Activated naive CD4-positive, alpha-beta T cell (primary cell): ENCODE data around the gene EARS2.
"Not testable (repeated sequence)": the region's sequence is repeated elsewhere in the genome, so short reads cannot be mapped to it uniquely, and the experiment has no call there.

Source experiments
- DNase-seq, 4 experiments: peaks; one replicate each; lab custom pipeline; 2025; lab: John Stamatoyannopoulos, UW

EARS2 gene

DNA sequence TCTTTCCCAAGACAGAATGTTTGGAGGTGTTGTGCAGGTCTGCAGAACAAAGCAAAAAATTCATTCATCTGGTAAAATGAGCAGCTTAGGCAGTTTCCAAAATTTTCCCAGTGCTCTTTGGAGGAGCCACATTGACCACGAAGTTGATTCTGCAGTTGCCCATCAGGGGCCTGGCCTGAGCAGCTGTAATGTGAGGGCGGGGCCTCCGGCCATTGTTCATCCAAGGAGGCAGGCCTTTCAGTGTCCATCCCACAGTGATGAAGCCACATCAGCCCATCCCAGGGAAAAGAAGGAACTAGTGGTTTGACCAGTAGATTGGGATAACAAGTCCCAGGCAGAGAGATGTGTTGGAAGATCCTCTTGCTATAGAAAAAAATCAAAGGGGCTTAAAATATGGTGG lies 10.5 kb upstream of the EARS2 start:
- no peak for DNase-seq

DNA sequence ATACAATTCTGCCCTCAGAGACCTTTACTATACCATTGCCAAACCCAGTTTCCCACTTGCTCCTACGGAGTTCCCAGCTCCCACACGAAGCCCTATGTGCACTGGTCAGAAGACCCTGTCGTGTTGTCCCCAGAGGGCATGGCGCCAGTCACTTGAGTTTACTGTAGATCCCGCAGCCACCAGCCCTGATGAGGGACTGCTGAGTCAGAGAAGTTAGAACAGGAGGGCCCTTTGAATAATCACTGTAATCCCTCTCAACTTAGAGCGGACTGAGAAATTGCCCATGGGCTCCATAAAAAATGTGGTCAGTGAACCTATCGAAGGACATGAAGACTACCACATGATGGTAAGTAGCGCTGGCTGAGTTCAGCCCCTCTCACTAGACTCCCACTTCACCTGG lies 9.6 kb upstream of the EARS2 start:
- no peak for DNase-seq

DNA sequence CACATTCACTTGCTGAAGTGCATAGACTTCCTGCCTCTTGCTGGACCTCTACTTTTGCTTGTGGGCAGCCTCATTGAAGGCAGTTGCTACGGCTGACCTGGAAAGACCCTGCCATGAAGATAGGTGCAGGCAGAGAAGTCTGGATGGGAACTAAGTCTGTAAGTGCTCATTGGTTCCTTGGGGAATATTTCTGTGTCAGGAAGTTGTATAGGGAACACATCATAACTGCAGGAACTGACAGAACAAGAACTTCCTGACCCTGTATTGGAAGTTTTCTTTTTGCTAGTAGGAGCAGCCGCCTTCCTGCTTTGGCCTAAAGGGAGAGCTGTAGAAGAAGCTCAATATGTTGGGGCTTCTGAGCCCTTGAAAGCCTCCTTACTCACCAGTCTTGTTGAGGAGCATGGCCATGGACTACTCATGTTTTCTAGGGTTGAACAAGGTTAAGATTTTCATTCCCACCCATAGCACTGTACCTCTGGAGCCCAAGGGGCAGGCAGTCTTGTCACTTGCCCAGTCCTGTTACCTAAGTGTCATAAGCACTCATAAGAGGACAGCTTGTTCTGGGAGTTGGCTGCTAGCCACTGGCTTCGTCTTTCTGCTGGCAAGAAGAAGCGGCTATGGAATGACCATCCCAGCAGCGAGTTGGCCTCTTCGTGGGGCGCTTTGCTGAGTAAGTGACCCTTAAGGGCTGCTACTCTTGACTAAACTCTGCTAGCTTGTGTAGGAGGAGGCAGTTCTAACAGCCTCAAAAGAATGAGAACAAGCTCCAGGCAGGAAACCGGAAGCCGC lies 7.6 kb upstream of the EARS2 start:
- DNase-seq: no peak

DNA sequence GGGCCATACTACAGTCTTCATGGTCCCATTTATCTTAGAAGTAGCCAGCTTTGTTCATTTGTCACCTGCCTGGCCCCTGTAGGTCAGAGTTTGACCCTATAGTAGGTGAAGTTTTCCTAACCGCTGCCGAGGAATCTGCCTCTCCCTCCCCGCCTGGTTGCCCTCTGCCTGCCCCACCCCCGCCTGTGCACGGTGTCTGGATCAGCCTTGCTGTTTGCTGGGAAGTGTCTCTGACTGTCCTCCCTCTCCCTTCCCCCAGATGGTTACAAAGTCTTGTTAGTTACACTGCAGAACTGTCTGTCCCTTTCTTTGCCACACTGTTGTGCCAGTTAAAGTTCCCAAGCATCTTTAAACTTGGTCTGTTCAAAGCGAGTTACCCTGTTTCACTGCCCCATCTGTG lies 6.0 kb upstream of the EARS2 start:
- DNase-seq: no peak

DNA sequence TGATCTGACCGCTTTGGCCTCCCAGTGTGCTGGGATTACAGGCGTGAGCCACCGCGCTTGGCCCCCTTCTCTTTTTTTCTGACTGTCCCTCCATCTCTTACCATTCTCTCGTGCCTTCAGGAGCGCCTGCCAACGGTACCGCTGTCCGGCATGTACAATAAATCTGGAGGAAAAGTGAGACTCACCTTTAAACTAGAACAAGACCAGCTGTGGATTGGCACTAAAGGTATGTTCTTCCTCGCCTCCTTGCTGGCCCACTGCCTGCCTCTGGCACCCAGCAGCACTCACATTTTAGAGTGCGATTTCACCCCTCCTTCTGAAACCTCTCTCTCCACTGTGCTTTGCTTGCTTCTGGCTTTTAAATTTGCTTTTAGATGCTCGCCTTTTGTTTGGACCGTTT lies 5.4 kb upstream of the EARS2 start:
- no peak for DNase-seq

DNA sequence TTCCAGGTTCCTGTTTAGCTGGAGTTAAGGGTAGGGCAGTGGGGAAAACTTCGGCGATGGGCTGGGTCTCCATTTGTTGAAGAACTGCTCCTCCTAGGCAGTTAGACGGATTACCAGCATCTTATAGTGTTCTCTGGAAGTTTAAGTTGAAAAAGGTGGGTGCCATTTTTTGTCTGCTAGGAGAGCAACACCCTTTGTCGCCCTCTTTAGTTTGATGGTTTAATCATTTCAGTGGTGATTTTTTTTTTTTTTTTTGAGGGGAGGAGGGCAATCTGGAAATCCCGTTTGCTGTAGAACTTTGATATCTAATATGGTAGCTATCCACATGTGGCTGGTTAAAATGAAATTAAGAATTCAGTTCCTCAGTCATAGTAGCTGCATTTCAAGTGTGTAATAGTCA lies 4.4 kb upstream of the EARS2 start:
- DNase-seq: no peak

DNA sequence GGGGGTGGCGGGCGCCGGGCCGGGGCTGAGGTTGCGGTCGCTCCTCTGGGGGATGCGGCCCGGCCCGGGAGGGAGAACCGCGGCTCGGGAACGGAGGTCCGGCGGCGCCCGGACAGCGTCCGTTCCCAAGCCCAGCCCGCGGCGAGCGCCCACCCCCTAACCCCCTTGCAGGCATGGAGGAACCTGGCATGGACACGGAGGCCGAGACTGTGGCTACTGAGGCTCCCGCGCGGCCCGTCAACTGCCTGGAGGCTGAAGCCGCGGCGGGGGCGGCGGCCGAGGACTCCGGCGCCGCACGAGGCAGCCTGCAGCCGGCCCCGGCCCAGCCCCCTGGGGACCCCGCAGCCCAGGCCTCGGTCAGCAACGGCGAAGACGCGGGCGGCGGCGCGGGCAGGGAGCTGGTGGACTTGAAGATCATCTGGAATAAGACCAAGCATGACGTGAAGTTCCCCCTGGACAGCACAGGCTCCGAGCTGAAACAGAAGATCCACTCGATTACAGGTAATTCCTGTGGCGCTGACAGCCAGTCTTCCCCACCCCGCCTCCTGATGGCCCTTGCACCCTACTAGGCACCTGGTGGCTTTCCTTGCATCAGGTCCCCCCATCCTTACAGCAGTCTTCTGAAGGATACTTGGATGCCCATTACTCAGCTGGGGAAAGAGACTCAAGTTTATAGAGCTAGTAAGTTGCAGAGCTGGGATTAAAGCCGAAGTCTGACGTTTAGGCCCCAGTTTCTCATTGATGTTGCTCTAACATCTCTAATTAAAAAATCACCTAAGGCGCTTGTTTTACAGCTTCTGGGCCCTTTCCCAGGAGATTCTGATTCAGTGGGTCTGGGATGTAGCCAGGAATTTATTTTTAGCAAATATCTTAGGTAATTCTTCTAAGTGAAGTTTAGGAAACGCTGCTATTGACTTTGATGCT lies 891 bp upstream of the EARS2 start:
- DNase-seq: peak in 3 of 4 experiments; percentile 3 to 27 (median 18)

DNA sequence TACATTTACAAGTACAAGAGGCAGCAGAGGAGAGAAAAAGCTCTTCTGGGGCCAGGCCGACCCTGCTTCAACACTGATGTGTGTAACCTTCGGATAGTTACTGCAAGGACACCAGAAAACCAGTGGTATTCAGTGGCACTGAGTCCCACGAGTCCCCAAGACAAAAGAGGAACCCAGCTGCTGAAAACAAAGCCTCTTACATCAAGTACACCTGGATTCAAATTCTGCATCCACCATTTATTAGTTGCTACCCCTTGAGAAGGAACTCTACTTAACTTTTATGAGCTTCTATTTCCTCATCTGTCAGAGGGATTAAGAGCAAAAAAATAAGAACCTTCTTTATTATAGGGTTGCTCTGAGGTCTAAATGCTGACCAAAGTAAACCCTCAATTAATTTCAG lies 2.6 kb downstream of the EARS2 start:
- DNase-seq: no peak

DNA sequence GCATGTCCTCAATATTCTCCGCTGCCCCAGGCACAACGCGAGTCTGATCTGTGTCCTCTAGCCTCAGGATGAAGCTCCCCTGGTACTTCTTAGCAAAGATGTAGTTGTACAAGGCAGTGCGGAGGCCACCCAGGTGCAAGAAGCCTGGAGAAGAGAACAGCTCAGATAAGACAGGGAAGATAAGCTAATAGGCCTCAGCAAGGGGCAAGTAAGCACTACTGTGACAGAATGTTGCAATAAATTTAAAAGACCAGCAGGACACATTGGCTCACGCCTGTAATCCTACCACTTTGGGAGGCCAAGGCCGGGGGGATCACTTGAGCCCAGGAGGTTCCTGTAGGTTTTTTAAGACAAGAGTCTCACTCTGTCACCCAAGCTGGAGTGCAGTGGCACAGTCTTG lies 5.0 kb downstream of the EARS2 start:
- no peak for DNase-seq

DNA sequence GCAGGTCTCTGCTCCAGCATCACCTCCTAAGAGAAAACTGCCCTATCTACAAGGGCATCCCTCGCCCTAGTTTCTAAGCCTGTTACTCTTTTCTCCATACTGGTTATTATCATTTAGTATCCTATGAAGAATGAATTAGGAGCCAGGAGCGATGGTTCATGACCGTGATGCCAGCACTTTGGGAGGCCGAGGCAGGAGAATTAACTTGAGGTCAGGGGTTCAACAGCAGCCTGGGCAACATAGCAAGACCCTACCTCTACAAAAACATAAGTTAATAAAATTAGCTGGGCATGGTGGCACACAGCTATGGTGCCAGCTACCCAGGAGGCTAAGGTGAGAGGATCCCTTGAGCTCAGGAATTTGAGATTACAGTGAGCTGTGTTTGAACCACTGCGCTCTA lies 7.2 kb downstream of the EARS2 start:
- no peak for DNase-seq

DNA sequence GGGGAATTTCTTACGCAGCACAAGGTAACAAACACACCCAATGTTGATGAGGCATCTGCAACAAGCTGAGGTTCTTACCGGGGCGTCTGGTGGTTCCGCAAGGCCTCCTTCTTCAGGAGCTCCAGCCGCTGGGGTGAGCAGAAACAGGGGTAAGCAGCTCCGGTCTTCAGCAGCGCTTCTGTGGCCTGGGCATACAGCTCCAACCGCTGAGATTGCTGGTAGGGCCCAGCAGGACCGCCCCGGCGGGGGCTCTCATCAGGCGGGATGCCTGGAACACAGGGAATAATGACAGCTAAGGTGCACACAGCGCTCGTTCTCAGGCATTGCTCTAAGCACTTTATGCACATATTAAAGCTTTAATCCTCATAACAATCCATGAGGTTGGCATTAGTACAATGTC lies 12.7 kb downstream of the EARS2 start:
- DNase-seq: no peak

DNA sequence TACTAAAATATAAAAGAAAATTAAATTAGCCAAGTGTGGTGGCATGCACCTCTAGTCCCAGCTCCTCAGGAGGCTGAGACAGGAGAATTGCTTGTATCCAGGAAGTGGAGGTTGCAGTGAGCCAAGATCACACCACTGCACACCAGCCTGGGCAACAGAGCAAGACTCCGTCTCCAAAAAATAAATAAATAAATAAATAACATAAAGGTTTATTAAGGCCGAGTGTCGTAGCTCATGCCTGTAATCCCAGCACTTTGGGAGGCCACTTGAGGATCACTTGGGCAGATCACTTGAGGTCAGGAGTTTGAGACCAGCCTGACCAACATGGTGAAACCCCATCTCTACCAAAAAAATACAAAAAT lies 16.4 kb downstream of the EARS2 start:
- not testable (repeated sequence) for DNase-seq

DNA sequence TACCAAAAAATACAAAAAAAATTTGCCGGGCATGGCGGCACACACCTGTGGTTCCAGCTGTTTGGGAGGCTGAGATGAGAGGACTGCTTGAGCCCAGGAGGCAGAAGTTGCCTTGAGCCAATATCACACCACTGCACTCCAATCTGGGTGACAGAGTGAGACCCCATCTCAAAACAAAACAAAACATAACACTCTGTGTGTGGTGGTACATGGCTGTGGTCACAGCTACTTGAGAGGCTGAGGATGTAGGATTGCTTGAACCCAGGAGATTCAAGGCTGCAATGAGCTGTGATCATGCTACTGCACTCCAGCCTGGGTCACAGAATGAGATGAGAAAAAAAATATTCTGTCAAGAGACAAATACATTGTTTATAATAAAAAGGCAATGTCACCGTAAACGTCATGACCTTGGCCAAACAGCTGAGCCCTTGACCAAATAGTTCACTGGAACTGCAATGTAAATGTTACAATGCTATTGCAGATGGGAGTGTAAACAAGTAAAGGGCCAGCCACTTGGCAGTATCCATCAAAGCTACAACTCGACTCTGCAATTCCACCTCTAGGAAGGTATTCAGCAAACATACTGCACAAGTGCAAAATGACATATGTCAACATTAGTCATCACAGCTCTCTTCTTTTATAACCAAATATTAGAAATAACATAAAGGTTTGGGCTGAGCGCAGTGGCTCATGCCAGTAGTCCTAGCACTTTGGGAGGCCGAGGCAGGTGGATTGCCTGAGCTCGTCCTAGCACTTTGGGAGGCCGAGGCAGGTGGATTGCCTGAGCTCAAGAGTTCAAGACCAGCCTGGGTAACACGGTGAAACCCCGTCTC lies 16.9 kb downstream of the EARS2 start:
- no peak for DNase-seq

DNA sequence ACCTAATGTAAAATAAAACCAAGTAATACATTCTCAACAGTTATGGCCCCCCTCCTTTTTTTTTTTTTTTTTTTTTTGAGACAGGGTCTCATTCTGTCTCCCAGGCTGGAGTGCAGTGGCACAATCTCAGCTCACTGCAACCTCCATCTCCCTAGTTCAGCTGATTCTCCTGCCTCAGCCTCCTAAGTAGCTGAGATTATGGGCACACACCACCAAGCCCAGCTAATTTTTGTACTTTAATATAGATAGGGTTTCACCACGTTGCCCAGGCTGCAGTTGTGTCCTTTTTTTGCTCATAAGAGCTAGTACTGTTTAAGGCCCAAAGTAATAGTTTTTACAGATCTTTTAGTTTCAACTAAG lies 18.3 kb downstream of the EARS2 start:
- no peak for DNase-seq

DNA sequence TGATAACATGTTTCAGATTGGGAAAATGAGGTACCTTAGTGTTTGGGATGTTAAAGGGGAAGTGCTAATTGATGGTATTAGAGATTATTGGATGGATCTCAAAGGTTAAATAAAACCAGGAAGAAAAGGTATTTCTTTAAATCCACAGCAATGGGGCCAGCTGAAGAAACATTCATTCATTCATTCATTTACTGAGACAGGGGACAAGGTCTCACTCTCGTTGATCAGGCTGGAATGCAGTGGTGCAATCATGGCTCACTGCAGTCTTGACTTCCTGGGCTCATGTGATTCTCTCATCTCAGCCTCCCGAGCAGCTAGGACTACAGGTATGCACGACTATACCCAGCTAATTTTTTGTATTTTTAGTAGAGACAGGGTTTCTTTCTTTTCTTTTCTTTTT lies 19.8 kb downstream of the EARS2 start:
- no peak for DNase-seq

DNA sequence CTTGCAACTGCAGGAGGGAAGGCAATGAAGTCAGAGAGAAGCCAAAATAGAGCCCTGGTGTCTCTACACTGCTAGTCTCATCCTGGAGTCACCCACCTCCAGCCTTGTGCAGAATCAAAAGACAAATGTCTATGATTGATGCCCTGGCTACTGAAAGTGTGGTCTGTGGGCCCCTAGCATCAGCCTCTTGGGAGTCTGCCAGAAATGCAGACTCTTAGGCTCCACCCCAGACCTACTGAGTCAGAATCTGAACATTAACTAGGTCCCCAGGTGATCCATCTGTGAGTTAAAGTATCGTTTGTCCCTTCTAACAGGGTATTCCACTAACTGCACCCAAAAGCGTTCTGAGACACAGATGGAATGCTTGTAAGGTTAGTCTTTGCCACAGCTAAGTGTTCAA lies 21.2 kb downstream of the EARS2 start:
- no peak for DNase-seq

DNA sequence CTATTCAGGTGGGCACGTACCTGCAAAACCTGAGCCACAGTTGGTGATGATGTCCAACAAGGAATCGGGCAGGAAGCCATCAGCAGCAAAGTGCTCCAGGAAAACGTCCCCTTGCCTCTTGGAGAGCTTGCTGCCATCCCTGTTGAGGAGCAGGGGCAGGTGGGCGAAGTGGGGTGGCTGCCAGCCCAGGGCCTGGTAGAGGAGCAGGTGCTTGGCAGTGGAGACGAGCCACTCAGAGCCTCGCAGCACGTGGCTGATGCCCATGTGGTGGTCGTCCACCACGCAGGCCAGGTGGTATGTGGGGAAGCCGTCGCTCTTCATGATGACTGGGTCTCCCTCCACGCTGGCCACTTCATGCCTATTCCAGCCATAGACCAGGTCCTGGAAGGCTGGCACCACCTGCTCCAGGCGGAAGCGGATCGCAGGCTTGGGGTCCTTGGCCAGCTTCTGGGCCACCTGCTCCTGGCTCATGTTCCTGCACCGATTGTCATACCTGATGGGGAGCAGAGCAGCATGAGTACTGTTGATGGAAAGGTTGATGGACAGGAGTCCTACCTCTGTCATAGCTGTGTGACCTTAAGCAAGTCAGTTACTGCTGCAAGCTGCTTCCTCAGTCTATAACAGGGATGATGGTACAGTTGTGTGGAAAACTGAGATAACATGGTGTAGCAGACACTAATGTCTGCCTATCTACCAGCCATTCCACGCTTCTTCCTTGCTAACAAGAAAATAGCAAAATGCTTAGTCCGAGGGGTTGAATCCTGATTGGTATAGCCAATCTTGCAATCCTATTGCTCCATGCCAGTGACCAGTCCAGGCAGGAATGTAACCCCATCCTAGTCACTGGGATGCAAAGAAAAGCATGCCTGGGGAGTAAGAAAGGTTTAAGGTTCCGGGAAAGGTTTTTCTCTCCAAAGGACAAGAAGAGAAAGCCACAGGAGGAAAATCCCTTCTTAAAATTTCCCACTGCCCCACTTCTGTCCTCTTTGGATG lies 22.0 kb downstream of the EARS2 start:
- no peak for DNase-seq

DNA sequence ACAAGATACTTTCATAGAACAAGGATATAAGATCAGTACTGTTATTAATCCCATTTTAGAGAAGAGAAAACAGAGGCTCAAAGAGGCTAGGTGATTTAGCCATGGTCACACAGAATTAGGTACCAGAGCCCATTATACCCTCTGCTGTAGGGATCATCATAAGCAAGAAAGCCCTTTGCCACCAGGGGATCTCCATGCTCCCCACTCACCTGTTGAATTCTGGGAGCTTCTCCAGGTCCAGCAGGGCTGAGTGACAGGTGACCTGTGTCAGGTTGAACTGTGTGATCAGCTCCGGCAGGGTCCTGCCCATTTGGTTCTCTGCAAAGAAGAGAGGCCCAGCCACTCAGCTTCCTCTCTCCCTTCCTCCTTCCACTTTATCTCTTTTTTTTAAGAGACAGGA lies 24.7 kb downstream of the EARS2 start:
- DNase-seq: no peak

DNA sequence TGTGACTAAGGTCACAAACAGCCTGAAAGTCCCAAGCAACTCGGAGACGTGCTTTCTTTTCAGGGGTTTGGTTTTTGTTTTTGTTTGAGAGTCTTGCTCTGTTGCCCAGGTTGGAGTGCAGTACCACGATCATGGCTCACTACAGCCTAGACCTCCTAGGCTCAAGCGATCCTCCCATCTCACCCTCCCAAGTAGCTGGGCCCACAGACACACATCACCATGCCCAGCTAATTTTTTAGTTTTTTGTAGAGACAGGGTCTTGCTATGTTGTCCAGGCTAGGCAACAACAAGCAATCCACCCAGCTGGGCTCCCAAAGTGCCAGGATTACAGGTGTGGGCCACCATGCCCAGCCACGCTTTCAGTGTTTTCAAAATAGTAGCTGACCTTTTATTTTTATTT lies 27.1 kb downstream of the EARS2 start:
- DNase-seq: no peak

DNA sequence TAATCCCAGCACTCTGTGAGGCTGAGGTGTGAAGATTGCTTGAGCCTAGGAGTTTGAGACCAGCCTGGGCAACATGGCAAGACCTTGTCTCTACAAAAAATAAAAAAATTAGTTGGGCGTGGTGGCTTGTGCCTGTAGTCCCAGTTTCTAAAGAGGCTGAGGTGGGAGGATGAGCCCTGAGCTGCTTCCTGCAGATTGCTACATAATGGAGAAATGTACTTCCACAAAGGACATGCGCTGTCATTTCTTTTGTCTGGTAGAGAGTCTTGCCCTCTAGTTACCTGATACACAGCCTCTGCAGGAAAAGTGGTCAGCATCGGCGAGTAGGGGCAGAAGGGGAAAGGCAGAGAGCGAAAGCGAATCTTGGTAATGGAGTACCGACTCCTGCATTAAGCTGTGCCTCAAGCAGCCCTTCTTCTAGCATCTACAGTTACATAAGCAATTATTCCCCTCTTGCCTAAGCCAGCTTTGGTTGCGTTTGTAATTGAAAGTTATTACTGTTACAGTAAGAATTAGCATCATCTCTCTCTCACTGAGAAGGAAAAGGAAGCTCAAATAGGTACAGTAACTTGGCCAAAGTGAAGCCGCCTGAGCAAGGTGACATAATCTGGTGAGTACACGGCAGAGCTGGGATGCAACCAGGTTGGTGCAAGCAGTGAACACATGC lies 28.4 kb downstream of the EARS2 start:
- no peak for DNase-seq
